HG02943 (cell line): Measurements from ENCODE around the gene TESK2.
"Not testable (repeated sequence)": the region's sequence is repeated elsewhere in the genome, so short reads cannot be mapped to it uniquely, and the experiment has no call there.

Source experiments
- ATAC-seq: cut with Tn5 transposase; IDR thresholded peaks from one replicate; pipeline ENCODE4 v1.9.1; 2021; ENCODE audit warnings: mild to moderate bottlenecking, low read depth, moderate library complexity; ENCODE audit not compliant: unreplicated experiment

The TESK2 gene

DNA sequence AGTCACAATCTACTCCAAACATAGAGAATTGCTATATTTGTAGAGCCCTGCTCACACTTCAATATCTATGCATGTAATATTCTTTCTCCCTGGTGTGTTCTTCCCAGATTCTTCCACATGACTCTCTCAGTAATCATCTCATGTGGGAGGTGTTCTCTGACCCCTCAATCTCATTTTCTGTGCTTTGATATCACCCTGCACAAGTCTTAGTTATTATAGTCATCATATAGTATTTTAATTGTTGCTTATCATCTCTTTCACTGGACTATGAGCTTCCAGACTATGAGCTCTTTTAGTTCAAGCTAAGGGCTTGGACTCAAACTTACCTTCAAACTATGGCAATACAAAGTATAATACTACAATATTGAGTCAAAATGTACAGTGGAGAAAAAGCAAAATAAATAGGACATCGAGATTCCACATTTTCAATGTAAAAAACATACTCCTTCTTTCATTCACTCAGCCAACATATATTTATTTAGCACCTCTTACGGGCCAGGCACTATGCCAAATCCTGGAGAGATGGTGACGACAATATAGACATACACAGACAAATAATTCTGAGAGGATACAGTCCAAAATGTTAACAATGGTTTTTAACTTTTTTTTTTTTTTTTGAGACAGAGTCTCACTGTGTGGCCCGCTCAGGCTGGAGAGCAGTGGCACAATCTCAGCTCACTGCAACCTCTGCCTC lies 12.7 kb downstream of the TESK2 start:
- ATAC-seq, result no peak

DNA sequence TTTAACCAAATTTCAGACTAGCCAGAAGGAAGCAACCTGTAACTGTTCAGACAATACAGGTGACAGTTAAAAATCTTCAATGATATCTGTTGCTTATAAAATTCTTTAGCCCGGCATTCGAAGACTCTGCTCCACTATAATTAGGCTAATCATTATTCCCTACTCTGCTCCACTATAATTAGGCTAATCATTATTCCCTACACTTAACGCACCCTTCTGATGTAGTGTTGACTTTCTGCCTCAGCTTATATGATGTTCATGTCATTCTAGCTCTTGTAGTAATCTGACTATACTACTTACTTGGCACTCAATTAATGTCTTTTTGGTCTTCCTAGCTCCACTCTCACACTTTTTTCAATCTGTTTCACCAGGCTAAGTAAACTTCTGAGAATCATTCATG lies 13.3 kb downstream of the TESK2 start:
- ATAC-seq, result no peak

DNA sequence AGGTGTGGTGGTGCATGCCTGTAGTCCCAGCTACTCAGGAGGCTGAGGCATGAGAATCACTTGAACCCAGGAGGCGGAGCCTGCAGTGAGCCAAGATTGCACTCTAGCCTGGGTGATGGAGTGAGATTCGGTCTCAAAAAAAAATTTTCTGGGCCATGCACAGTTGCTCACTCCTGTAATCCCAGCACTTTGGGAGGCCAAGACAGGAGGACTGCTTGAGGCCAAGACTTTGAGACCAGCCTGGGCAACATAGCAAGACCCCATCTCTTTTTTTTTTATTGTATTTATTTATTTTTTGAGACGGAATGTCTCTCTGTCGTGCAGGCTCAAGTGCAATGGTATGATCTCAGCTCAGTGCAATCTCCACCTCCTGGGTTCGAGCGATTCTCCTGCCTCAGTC lies 16.8 kb downstream of the TESK2 start:
- ATAC-seq, result not testable (repeated sequence)

DNA sequence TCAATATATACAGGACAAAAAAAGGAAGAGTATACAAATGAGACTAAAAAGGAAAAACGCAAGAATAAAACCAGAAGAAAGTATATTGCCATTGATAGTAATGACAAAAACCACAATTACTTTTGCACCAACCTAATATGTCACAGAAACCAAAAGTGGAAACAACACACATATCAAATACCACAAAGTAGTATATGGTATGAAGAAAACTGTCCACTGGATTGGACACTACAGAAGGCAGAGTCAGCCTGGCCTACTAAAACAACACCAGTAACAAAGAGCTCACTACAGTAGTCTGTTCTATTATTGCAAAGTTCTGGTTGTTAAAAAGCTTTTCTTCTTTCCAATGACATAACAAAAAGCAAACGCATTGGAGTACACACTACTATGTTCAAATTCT lies 17.7 kb downstream of the TESK2 start:
- no peak for ATAC-seq

DNA sequence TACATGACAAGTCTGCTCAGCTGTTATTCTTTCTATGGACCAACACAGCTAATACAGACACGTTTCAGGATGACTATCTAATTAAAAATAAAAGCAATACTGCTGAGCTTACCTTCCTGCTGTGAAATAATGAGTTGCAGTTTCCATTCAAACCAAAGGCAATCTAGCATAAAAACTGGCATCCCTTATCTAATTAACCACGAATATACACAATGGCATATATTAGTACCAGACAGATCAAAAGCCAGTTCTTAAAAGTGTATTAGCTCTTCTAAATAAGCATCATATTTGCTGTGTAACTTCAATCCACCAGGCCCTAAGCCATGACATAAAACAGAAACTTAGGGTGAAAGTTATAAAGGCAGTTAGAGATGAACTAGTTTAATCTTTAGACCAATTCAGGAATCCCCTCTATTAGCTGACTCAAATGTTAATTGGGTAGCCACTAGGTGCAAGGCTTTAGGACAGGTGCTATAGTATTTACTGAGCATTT lies 20.6 kb downstream of the TESK2 start:
- ATAC-seq, result no peak

DNA sequence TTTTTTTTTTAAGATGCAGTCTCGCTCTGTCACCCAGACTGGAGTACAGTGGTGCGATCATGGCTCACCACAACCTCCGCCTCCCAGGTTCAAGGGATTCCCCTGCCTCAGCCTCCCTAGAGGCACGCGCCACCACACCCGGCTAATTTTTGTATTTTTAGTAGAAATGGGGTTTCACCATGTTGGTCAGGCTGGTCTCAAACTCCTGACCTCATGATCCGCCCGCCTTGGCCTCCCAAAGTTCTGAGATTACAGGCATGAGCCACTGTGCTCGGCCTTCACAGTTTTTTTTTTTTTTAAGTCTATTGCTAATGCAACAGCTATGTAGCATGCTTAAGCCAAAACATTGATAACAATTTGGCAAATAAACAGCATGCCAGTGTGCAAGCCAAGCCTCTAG lies 23.6 kb downstream of the TESK2 start:
- not testable (repeated sequence) for ATAC-seq

DNA sequence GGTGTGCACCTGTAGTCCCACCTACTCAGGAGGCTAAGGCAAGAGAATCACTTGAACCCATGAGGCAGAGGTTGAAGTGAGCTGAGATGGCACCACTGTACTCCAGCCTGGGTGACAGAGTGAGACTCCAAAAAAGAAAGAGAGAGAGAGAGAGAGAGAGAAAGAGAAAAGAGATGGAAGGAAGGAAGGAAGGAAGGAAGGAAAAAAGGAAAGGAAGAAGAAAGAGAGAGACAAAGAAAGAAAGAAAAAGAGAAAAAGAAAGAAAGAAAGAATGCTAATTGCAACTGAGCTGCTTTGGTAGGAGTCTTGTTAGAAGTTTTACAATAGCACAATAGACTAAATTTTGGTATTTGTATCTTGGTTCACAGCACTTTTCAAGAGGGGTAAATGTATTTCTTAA lies 25.7 kb downstream of the TESK2 start:
- ATAC-seq, result no peak

DNA sequence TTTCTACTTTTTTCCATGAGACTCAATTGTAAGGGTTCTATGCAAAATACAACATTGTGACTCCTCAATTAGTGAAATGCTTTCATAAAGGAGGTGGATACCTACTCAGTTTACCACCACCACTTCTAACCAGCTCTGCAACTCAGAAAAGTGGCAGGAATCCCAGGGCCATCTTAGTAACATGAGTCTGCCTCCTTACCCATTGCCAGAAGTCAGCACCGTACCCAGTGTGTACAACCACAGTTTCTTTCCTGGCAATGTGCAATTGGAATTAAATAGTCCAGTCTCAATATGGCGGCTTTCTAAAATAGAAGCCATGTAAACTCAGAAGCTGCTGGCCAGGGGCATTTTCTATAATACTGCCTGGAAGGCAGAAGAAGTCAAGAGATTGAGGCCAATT lies 32.1 kb downstream of the TESK2 start:
- ATAC-seq, result no peak

DNA sequence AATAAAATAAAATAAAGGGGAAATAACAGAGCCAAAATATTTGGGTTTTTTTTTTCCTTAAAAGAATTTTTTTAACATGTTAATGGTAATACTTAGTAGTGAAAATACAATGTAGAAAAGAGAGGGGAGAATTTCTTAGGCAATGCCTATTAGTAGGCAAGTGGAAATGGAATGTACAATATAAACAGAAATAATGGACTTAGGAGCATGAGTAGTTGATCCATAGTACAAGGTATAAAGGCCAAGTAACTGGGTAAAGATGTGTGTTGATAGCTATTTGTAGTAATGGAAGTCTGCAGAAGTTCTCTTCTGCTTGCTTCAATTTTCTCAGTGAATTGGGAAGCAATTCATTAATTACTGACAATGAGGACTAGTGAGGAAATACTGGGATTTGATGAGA lies 34.4 kb downstream of the TESK2 start:
- ATAC-seq, result no peak

DNA sequence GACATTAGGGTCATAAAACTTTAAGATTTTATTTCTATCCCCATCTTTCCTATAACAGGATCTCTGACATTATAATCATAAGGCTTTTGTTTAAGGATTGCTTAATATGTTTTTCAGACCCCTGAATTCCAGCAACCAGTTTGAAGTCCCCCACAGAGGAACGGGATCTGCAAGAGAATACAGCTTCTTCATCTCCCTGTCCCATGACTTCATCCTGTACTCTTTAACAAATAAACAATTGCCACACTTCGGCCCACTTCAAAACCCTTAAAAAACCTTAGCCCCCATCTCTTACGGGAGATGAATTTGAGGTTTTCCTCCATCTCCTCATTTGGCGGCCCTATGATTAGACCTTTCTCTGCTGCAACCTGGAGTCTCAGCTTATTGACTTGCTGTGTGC lies 35.8 kb downstream of the TESK2 start:
- ATAC-seq, result no peak

DNA sequence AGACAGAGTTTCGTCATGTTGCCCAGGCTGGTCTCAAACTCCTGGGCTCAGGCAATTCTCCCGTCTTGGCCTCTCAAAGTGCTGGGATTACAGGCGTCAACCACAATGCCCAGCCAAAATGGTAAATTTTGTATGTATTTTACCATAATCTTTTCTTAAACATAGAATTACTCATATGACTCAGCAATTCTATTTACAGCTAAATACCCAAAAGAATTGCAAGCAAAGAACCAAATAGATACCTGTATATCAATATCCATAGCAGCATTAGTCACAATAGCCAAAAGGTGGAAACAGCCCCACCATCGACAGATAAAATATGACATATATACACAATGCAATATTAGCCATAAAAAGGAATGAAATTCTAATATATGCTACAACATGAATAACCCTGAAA lies 36.5 kb downstream of the TESK2 start:
- ATAC-seq, result no peak

DNA sequence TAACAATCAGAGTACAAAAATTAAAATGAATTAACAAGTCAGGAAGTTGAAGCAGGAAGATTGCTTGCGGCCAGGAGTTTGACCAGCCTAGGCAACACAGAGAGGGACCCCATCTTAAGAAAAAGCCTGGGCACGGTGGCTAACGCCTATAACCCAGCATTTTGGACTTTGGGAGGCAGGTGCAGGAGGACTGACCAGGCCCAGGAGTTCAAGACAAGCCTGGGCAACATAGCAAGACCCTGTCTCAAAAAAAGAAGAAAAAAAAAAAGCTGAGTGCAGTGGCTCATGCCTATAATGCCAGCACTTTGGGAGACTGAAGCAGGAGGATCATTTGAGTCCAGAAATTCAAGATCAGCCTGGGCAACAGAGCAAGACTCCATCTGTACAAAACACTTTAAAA lies 38.5 kb downstream of the TESK2 start:
- ATAC-seq, result no peak

DNA sequence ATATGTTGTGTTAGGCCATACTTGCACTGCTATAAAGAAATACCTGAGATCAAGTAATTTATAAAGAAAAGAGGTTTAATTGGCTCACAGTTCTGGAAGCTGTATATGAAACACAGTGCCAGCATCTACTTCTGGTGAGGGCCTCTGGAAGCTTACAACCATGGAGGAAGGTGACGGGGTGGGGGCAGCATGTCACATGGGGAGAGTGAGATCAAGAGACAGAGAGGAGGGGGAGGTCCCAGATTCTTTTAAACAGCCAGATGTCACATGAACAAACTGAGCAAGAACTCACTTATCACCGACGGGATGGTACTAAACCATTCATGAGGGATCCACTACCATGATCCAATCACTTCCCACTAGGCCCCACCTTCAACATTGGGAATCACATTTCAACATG lies 42.6 kb downstream of the TESK2 start:
- ATAC-seq, result no peak

DNA sequence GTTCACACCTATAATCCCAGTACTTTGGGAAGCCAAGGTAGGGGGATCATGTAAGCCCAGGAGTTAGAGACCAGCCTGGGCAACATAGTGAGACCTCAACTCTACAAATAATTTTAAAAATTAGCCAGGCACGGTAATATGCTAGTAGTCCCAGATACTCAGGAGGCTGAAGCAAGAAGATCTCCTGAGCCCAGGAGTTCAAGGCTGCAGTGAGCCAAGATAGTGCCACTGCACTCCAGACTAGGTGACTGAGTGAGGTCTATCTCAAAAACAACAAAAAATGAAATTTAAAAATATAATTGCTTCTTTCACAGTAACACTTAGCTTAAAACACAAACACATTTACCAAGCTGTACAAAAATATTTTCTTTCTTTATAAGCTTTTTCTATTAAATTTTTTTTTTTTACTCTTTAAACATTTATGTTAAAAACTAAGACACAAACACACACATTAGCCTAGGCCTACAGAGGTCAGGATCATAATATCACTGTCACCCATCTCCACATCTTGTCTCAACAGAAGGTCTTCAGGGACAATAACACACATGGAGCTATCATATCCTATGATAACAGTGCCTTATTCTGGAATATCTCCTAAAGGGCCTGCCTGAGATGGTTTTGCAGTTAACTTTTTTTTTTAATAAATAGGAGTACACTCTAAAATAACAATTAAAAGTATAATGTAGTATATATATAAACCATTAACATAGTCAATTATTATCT lies 43.9 kb downstream of the TESK2 start:
- ATAC-seq, result no peak

DNA sequence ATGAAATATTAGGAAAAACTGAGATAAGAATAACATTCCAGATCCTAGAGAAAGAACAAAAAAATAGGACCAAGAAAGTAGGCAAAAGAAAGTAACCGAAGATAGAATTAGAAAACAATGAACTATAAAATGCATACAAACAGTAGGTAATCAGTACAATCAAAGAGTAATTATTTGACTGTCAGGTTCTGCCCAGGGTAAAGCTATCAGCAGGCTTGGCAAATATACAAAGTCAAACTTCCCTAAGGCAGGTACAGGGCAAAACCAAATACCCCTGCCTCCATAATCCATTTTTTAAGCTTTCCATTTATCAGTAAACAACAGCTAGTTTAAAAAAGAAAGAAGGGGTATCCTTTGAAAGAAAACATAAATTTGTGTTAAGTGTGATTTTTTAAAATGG lies 44.4 kb downstream of the TESK2 start:
- no peak for ATAC-seq

DNA sequence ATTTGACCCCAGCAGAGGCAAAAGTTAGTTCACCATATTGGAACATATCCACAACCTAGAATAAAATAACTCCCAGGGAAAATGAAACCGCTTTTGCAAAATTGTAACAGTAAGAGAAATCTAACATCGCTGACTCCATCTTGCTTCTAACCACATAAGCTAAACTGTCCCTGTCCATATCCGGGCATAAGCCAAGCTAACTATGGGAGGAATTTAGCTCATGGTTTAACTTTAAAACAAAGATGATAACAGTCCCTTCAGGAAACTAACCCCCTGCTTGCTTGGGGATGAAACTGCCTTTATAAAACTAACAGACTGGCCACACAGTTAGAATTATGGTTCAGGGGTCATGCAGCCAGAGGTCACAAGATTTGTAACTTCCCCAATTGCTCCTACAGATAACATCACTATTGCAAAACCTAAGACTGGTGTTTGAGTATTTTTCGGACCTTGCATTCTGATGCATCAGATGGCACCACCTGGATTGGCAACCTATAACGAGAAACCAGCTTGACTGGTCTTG lies 46.3 kb downstream of the TESK2 start:
- no peak for ATAC-seq

DNA sequence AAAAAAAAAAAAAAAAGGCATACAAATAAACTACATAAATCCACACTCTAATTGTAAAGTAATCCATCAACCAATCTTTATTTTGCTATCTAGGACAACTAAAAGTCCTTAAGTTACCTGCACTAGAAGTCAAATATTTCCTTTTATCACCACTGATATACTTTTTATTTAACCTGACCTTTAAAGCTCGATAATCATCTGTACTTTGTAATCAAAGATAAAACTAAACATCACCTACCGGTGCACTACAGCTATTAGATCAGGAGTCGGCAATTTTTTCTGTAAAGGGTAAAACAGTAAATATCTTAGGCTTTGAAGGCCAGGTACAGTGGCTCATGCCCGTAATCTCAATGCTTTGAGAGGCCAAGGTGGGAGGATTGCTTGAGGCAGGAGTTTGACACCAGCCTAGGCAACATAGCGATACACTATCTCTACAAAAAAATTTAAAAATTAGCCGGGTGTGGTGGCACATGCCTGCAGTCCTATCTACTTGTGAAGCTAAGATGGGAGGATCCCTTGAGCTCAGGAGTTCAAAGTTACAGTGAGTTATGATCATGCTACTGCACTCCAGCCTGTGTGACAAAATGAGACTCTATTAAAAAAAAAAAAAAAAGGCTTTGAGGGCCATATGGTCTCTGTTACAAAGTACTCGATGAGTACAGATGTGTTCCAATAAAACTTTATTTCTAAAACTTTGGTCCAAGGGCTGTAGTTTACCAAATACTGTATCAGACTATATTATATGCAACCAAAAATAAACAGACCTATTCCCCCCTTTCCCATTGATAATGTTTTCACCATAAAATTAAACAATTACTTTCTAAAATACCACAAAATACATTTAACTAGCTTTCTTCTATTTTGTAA lies 47.1 kb downstream of the TESK2 start:
- ATAC-seq, result no peak

DNA sequence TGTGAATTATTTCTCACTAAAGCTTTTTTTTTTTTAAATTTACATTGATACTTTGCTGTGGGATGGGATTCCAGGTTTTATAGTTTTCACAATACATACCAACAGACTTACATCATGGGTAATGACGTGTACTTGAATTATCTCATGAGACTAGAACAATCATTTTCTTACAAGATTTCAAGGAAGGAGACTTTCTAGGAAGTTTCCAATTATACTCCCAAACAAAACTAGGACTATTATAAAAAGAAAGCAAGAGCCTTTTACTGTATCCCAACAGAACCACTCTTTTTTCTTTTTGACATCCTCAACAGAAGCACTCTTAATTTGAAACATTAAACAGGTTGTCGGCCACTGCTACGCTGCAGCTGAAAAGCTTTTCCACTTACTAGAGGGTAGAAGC lies 48.7 kb downstream of the TESK2 start:
- ATAC-seq, result no peak

DNA sequence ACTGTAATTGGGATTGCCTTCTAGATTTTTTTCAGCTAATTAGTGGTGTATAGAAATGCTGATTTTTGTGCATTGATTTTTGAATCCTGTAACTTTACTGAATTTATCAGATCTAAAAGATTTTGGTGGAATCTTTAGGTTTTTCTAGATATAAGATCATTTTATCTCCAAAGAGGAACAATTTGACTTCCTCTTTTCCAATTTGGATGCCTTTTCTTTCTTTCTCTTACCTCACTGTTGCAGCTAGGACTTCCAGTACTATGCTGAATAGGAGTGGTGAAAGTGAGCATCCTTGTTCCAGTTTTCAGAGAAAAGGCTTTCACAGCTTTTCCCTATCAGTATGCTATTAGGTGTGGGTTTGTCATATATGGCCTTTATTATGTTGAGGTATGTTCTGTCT lies 53.6 kb downstream of the TESK2 start:
- no peak for ATAC-seq

DNA sequence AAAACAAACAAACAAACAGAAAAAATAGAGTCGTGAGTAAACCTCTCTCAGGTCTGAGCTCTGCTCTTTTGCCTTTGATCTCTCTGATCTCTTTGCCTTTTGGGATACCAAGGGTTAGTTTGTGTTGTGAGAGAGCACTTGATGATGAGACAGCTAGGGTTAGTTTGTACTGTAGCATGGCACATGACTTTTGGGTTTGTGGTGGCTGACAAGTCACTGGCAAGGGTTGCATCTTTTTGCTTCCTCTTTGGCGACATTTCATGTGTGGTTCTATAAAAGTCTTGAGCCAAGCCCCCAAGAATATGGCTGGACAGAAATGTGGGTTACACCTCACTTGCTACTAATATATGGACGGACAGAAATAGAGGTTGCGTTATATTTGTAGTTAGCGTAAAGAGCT lies 60.5 kb downstream of the TESK2 start:
- no peak for ATAC-seq

DNA sequence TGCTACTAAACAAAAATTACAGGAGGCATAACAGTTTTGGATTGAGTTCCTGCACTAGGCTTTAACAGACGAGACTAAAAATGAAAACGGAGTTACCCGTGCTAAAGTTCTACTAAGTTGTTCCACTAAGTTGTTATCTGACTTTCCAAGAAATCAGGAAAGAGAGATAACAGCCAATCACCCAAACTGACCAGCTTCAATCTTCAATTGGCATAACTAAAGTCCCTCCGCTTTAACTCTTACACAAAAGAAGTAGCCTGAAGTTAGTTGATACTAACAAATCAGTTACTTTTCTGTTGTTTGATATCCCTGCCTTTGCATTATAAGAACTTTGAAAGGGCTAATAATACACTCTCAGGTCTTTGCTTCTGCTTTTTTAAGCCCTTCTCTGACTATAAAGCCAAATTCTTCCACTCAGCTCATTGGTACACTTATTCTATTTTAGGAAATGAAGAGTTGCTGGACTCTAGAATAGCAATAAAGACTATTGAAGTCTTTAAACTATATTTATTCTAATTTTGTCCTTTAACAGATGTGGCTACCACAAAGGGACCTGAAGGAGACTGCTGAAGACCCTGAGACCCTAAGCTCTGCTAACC lies 61.3 kb downstream of the TESK2 start:
- ATAC-seq, result no peak
